ENCODE results near the gene PDIA6. TPM values are rescaled to one million over a fixed set of nuclear protein-coding genes. Genes with fewer than 3 reads are reported as not detected.

The PDIA6 gene
- total RNA-seq, 1 donor from 2014 or later = 85.8 TPM

DNA sequence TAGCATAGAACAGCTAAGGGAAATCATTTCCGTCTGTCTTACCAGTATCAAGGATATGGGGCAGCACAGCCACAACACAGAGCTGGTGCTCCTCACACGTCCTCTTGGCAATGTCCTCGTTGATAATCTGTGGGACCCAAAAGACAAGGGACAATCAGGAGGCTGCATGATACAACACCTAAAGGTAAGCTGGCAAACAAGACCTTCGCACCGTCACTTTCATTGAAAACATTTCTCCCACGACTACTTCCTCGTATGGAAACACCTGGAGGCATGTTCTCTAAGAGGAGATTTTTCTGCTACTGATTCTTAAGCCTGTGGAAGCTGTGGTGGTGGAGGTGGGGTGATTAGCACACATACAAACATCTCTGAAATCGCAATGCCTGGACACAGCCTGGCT, 23.7 kb downstream of the PDIA6 start:
- H3K36me3 Mint-ChIP-seq (ENCODE audit: unreplicated experiment) = no peaks in the 10 kb centered on the region
- DNase-seq = no peak
- H3K4me3 Mint-ChIP-seq (ENCODE audit: unreplicated experiment) = no peak overlapping the region
- H3K4me1 Mint-ChIP-seq (ENCODE audit: low read depth, unreplicated experiment) = no peaks in the 10 kb centered on the region
- TF ChIP-seq, protein P1, sequence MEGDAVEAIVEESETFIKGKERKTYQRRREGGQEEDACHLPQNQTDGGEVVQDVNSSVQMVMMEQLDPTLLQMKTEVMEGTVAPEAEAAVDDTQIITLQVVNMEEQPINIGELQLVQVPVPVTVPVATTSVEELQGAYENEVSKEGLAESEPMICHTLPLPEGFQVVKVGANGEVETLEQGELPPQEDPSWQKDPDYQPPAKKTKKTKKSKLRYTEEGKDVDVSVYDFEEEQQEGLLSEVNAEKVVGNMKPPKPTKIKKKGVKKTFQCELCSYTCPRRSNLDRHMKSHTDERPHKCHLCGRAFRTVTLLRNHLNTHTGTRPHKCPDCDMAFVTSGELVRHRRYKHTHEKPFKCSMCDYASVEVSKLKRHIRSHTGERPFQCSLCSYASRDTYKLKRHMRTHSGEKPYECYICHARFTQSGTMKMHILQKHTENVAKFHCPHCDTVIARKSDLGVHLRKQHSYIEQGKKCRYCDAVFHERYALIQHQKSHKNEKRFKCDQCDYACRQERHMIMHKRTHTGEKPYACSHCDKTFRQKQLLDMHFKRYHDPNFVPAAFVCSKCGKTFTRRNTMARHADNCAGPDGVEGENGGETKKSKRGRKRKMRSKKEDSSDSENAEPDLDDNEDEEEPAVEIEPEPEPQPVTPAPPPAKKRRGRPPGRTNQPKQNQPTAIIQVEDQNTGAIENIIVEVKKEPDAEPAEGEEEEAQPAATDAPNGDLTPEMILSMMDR (IDR thresholded peaks at IDR 0.05; ENCODE audit: partially characterized antibody, unreplicated experiment) = no peak
- no peaks in the 10 kb centered on the region for H3K9me3 Mint-ChIP-seq (ENCODE audit: unreplicated experiment)
- no peaks in the 10 kb centered on the region for H3K27me3 Mint-ChIP-seq (ENCODE audit: unreplicated experiment)
- no peak overlapping the region for H3K27ac Mint-ChIP-seq (ENCODE audit: unreplicated experiment)

DNA sequence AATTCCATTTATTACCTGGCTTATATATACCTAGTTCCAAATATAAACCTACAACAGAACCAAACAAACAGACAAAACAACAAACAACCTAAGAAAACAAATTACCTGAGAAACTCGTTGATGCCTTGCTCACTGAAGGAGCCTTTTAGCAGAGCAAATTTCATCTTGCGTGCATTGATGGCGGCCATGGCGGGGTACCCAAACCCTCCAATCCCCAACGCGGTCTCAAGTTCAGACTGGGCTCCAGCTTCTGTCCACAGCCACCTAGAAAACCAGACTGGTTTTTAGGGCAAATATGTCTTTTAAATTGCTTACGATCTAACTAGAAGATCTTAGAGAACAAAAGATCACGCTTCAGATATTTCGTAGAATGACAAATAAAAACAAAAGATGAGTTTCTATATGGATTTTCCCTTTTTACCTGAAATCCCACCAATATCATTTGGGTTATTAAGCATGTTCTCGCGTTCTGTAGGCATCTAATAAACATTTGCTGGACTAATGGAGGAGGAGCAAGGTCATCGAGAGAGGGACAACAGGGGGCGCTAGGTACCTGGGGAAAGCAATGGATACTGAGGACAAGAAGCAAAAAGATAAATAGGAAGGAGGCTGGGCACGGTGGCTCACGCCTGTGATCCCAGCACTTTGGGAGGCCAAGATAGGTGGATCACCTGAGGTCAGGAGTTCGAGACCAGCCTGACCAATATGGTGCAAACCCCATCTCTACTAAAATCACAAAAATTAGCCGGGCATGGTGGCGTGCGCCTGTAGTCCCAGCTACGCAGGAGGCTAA, 25.2 kb downstream of the PDIA6 start:
- Mint-ChIP-seq H3K4me1 (ENCODE audit: low read depth, unreplicated experiment) (no peaks in the 10 kb centered on the region), H3K36me3 (ENCODE audit: unreplicated experiment) (no peaks in the 10 kb centered on the region), H3K27ac (ENCODE audit: unreplicated experiment) (no peak overlapping the region), H3K9me3 (ENCODE audit: unreplicated experiment) (no peaks in the 10 kb centered on the region), H3K4me3 (ENCODE audit: unreplicated experiment) (no peak overlapping the region), H3K27me3 (ENCODE audit: unreplicated experiment) (no peaks in the 10 kb centered on the region)
- TF ChIP-seq, protein P1 (IDR thresholded peaks at IDR 0.05; ENCODE audit: partially characterized antibody, unreplicated experiment) = no peak
- DNase-seq = peak; percentile 67

DNA sequence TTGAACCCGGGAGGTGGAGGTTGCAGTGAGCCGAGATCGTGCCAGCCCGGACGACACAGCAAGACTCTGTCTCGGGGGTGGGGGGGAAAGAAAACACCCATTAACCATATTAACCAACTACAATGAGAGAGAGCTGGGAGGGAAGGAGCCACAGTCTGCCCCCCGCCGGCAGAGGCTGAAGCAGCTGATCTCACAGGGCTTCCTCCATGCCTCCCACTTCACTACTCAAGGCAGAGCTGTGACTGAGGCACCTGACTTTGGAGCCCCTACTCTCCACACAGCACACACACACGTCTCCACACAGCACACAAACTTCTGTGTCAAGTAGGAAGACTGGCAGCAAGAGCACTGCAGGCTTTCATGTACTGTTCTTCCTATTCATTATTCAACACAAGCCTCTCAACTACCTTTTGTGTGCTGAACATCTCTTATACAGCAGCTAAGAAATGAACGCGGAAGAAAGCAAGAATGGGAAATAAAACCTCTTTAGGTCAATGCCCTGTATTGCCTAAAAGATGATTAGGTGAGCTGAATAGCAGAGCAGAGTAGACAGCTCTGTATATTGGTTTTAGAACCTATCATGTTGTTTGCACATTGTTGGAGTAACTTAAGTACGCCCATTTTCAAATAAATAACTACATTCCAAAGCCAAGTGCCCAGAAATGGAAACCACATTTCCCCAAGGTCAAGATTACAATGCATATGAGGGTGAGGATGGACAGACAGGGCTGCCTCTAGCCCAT, 26.2 kb downstream of the PDIA6 start:
- DNase-seq = no peak
- no peaks in the 10 kb centered on the region for H3K4me1 Mint-ChIP-seq (ENCODE audit: low read depth, unreplicated experiment)
- no peaks in the 10 kb centered on the region for H3K27me3 Mint-ChIP-seq (ENCODE audit: unreplicated experiment)
- H3K4me3 Mint-ChIP-seq (ENCODE audit: unreplicated experiment) = no peak overlapping the region
- H3K36me3 Mint-ChIP-seq (ENCODE audit: unreplicated experiment) = no peaks in the 10 kb centered on the region
- no peaks in the 10 kb centered on the region for H3K9me3 Mint-ChIP-seq (ENCODE audit: unreplicated experiment)
- no peak overlapping the region for H3K27ac Mint-ChIP-seq (ENCODE audit: unreplicated experiment)
- TF ChIP-seq, protein P1 (IDR thresholded peaks at IDR 0.05; ENCODE audit: partially characterized antibody, unreplicated experiment) = no peak

DNA sequence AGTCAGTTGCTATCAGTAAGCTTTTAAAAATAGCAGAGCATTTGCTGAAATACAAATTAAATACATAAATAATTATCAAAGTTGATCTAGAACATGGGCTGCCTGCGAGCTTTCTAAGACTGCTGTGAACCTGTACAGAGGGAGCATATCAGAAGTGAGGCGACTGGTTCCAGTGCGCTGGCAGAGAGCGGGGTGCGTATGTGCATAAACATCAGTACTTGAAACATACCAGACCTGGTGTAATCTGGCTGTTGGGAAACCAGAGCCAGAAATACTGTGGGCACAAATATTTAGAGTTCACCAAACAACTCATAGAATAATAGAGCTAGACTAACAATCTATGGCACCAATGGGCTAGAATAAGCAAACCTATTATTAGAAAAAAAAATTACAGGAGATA, 27.3 kb downstream of the PDIA6 start:
- Mint-ChIP-seq H3K27me3 (ENCODE audit: unreplicated experiment) (no peaks in the 10 kb centered on the region), H3K9me3 (ENCODE audit: unreplicated experiment) (no peaks in the 10 kb centered on the region), H3K36me3 (ENCODE audit: unreplicated experiment) (no peaks in the 10 kb centered on the region)

More for the DNA sequence above, 27.3 kb downstream of the PDIA6 start:
- H3K4me3 Mint-ChIP-seq (ENCODE audit: unreplicated experiment) = no peak overlapping the region
- no peak overlapping the region for H3K27ac Mint-ChIP-seq (ENCODE audit: unreplicated experiment)
- H3K4me1 Mint-ChIP-seq (ENCODE audit: low read depth, unreplicated experiment) = no peaks in the 10 kb centered on the region
- DNase-seq = no peak
- TF ChIP-seq, protein P1 (IDR thresholded peaks at IDR 0.05; ENCODE audit: partially characterized antibody, unreplicated experiment) = no peak
